Endothelial cell of hepatic sinusoid (primary cell): ENCODE data around the gene DLG5.

ENCODE experiments used
- in situ Hi-C: cut with HindIII; loops from 2 replicates; pipeline ENCODE4 v1.10.0; 2017; ENCODE audit warnings: low sequenced_read_pairs

The DLG5 gene

GRCh38 chr10:77944519-77944918 lies 18.0 kb upstream of the DLG5 start:
- in situ Hi-C loops, result loop anchor here (5.0 to 10.0 kb wide), 3 partner anchors 57 to 107 kb away; no protein-coding TSS in a partner anchor

DNA sequence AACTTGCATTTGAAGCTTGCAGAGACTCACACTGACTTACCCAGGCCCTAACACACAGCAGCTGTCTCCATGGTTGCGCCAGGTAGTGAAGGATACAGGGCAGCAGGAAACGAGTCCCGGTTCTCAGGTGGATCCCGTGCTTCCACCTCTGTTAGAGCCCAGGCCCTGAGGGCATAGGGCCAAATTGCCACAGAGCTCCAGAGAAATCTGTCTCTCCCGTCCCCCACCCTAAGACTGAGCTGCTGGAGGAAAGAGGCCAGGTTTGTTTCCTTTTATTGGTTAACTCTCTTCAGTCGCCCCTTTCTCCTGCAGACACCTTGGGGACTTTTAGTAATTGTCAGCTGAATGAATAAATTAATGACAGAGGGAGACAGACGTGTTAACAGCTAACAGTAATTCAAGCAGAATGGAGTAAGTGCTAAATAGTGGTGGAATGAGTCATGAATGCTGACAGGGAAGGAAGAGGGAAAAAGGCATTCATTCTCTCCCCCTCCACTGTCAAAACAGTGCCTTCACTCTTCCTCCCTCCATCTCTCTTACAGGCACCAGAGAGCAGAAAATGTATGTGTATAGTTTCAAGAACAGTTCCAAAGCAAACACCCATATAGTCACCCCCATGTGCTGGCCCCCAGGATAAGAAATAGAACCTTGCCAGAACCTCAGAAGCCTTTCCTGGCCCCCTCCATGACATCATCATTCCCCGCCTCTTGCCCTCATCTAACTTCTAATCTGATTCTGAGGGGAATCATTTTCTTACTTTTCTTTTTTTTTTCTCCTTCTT lies 16.8 kb upstream of the DLG5 start:
- in situ Hi-C loops, result loop anchor here (5.0 to 10.0 kb wide), 3 partner anchors 56 to 106 kb away; no protein-coding TSS in a partner anchor

DNA sequence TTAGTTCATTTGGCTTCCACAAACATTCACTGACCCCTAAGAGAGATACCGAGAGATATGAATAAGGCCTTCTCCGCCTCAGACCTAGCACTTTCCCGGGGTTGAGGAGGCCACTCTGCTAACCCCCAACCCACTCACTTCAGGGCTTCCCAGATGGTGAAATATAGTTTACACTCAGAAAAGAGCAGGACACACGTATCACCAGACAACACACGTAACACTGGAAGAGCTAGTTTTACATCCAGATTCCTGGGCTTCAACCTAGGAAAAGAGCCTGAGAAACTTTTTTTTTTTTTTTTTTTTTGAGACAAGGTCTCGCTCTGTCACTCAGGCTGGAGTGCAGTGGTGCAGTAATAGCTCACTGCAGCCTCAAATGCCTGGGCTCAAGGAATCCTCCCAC lies 15.2 kb upstream of the DLG5 start:
- in situ Hi-C loops, result loop anchor here (5.0 to 10.0 kb wide), 3 partner anchors 54 to 104 kb away; no protein-coding TSS in a partner anchor

DNA sequence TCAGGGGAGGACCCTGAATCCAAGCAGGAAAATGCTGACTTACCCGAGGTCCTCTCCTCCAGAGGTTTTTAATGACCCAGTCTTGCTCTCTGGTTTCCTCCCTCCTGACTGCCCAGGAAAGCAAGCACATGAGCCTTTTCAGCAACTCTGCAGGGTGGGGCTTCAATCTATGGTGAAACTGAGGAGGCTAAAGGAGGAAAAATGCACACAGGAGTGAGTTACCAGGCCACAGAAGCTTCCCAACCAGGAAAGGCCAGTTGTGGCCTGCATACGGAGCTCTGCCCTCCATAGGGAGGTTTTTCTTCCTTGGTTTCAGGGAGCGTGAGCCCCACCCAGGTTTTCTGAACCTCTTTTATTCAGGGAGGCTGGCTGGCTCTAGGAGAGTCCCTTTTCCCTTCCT lies 14.1 kb upstream of the DLG5 start:
- in situ Hi-C loops, result loop anchor here (5.0 to 10.0 kb wide), 3 partner anchors 53 to 103 kb away; no protein-coding TSS in a partner anchor

DNA sequence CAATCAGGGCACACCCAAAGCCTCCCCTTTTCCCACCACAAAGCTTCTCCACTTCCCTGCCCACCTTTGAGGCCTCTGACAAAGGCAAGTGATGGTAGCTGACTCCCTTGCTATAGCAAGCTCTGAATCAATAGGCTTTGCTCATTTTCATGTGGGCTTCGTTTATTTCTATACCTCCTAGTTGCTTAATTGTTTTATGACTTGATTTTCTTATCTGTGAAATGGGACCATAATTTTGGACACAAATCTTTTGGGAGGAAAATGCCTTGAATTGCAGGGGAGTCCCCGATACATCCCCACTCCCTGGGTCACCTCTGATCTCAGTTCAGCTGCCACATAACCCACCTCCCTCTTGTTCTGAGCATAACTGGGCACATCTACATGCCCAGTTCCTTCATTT lies 13.7 kb upstream of the DLG5 start:
- in situ Hi-C loops, result loop anchor here (5.0 to 10.0 kb wide), 3 partner anchors 53 to 103 kb away; no protein-coding TSS in a partner anchor

DNA sequence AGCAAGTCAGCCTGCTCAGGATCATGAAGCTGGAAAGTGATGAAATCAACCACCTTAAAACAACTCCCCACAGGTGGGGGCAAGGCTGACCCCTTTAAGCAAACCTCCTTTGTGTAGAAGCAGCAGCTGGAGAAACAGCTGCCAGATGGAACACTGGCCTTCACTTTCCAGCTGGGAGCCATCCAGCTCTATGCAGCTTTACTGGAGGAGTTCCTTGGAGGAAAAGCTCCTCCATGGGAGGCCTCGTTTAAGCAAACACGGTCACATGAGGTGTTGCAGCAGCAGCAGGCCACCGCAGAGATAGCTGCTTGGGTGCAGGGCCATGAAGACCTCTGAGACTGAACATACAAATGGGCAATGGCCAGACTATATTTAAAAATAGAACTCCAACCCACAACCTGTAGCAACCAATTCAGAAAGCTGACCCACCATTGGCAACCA lies 13.0 kb upstream of the DLG5 start:
- in situ Hi-C loops, result loop anchor here (5.0 to 10.0 kb wide), 3 partner anchors 52 to 102 kb away; no protein-coding TSS in a partner anchor

GRCh38 chr10:77936697-77937567 lies 10.4 kb upstream of the DLG5 start:
- in situ Hi-C loops, result no loop called here

GRCh38 chr10:77932016-77932715 lies 5.6 kb upstream of the DLG5 start:
- in situ Hi-C loops, result no loop called here

- in situ Hi-C loops, result no loop called here
These were observed 1.1 kb upstream of the DLG5 start for GRCh38 chr10:77927402-77928246.

DNA sequence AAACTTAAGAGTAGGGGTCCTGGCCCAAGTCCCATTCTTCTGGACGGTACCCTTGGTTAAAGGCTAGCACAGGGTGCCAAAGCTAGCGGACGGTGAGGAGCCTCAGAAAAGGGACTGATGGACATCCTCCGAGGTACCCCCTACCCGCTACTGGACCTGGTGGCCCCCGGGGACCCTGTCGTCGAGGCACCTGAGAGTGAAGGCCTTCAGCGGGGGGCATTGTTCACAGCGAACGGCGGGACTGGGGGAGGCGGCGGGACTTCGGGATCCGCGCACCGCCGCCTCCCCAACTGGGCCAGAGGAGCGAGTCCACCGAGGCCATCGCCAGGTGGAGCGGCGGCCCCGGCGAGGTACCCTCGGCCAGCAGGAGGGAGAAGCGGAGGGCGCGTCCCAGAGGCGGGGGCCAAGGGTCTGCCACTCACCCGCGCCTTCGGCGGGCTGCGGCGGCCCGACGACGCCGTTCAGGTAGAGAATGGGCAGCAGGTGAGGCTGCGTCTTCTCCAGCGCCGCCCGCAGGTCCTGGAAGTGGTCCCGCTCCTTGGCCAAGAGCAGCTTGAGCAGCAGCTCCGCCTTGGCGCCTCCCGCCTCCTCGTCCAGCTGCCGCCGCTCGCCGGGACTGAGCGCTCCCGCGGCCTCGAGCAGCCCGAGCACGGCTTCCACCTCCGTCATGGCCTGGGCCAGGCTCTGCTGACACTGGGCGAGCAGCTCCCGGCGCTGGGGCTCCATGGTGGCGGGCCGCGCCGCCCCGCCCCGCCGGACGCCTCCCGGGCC lies 575 bp downstream of the DLG5 start:
- in situ Hi-C loops, result no loop called here

- in situ Hi-C loops, result no loop called here
These were observed 1.2 kb downstream of the DLG5 start for GRCh38 chr10:77925410-77925794.

GRCh38 chr10:77922566-77923179 lies 3.9 kb downstream of the DLG5 start:
- in situ Hi-C loops, result no loop called here

DNA sequence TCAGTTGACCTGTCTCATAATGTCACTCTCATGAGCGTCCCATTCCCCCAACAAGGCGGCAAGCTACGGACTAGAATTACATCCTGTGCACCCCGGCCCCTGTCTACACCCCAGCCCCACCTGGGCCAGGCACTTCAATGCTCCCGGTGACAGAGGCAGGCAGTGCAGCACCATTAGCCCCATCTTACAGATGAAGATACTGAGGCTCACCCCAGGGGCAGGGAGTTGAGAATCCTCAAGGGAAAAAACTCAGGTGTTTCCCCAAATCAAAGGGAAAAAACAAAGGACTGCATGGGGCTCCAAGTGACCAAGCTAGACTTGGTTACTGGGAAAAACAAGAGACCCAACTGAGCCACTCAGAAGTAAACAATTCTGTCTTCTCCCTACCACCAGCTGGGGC lies 4.5 kb downstream of the DLG5 start:
- in situ Hi-C loops, result no loop called here

- in situ Hi-C loops, result no loop called here
These were observed 5.2 kb downstream of the DLG5 start for GRCh38 chr10:77921395-77921794.

DNA sequence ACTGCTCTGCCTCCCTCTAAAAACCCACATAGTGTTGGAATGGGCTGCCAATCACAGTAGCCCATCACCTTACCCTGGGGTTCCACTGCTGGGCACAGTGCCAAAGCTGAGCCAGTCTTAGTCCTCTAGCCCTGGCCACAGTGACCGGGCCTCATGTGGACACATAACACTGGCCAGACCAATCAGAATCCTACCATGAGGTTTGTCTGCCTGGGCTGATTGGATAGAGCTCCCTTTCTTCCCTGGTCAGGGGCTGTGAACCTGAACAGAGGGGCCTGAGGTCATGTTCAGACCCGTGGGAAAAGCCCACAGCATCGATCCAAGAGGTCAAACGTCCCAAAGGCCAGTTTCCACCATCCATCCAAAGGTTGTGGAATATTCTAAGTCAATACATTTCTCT lies 6.1 kb downstream of the DLG5 start:
- in situ Hi-C loops, result no loop called here

DNA sequence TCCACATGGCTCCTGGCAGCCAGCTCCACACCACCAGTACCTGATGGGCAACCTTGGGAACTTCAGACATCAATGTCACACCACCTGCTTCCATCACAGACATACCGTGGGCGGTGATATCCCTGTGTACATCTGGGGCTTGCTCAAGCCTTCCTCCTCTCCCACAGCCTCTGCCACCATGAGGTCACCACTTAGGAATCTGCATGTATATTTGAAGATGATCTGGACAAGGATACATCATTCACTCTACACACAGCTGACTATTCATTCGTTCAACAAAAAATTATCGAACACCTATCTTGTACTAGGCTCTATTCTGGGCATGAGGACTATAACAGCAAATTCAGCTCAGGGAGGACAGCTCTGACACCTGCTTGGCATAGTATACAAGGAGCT lies 6.8 kb downstream of the DLG5 start:
- in situ Hi-C loops, result no loop called here

DNA sequence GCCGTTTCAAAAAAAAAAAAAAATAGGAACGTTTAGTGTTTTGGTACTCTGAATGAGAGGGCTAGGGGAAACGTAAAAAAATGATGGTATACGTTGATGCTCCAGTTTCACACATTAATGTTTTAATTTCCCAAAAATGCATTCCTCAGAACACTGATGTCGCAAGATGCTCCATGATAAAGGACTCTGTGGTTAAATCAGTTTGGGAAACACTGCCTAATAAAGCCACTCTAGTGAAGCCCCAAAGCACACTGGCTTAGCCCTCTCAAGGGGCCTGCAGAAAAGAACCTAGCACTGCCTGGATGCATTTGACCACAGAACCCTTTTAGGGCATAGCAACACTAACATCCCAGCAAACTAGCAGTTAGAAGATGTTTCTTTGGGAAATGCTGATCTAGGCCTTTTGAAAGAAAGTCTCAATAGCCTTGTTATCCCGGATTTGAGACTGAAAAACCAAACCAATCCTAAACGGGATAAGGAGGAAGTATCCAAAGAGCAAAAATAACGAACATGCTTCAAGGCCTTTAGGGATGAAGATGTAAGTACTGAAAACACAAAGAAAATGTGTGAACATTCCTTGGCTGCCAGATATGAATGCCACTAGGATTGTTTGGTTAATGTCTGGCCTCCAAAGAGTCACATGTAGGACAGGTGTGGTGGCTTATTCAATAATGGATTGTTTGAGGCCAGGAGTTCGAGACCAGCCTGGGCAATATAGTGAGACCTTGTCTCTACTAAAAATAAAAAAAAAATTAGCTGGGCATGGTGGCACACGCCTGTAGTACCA lies 11.0 kb downstream of the DLG5 start:
- in situ Hi-C loops, result no loop called here

- in situ Hi-C loops, result no loop called here
These were observed 13.5 kb downstream of the DLG5 start for GRCh38 chr10:77913090-77913489.
